Esophagus squamous epithelium (tissue), 5 donors: ENCODE data around the gene IFITM1. TPM values are rescaled to one million over a fixed set of nuclear protein-coding genes. Genes with fewer than 3 reads are reported as not detected.
"Not testable (repeated sequence)": the region's sequence is repeated elsewhere in the genome, so short reads cannot be mapped to it uniquely, and the experiment has no call there.

Experiments used
- DNase-seq: peaks from one replicate; lab custom pipeline; 2025; lab: John Stamatoyannopoulos, UW
- H3K27ac ChIP-seq, 4 donors: fragments of 200-600 bp; sonication (generic); one replicate each; pipeline ENCODE4 v1.5.1; 2016 to 2019; ENCODE audit warnings: mild to moderate bottlenecking in 1 of 4
- H3K27me3 ChIP-seq, 4 donors: fragments of 200-600 bp; sonication (generic); 1 replicate in 3 of 4; 2 replicates in 1 of 4; pipeline versions ENCODE4 v1.5.1 to v1.6.0; 2017 to 2021; ENCODE audit warnings: antibody characterized with exemption in 1 of 4
- H3K36me3 ChIP-seq, 3 donors: fragments of 200-600 bp; sonication (generic); one replicate each; pipeline ENCODE4 v1.5.1; 2016 to 2019
- H3K4me1 ChIP-seq, 3 donors: fragments of 200-600 bp; sonication (generic); one replicate each; pipeline ENCODE4 v1.5.1; 2017 to 2019
- H3K4me3 ChIP-seq, 4 donors: fragments of 200-600 bp; sonication (generic); 1 replicate in 3 of 4; 2 replicates in 1 of 4; pipeline ENCODE4 v1.5.1; 2016 to 2019; ENCODE audit warnings: mild to moderate bottlenecking in 2 of 4, moderate library complexity in 1 of 4
- H3K9me3 ChIP-seq, 3 donors: fragments of 200-600 bp; sonication (generic); one replicate each; pipeline ENCODE4 v1.5.1; 2016 to 2019
- CTCF ChIP-seq, 6 experiments: fragments of 450-650 bp in 4 of 6; fragments of 200-600 bp in 2 of 6; sonication (generic) in 2 of 6; IDR thresholded peaks; one replicate each; pipeline ENCODE4 v1.5.1; 2016 to 2019; ENCODE audit warnings: antibody characterized with exemption in 6 of 6, mild to moderate bottlenecking in 4 of 6, moderate library complexity in 4 of 6
- POLR2A ChIP-seq, 4 donors: fragments of 450-650 bp; IDR thresholded peaks; one replicate each; pipeline ENCODE4 v1.6.1; 2017; ENCODE audit warnings: antibody characterized with exemption in 4 of 4, mild to moderate bottlenecking in 4 of 4, moderate library complexity in 3 of 4
- WGBS, 2 donors: methylation state at CpG; one replicate each; pipeline ENCODE4 v1.1.5; 2018; 5-methylcytosine and 5-hydroxymethylcytosine counted together
- intact Hi-C: fragments of 100-400 bp; cut with DNase I; formaldehyde crosslinking; loops from one replicate; pipeline ENCODE4 v1.15.0; 2022
- small RNA-seq, 4 donors: library from RNA; depleted of rRNA; stranded (forward); fragments of <200 nt; gene quantifications; one replicate each; pipeline ENCODE3, GENCODE V24; 2016
- total RNA-seq, 4 donors: library from RNA; depleted of rRNA; stranded (reverse); fragments of >200 nt; gene quantifications; one replicate each; pipeline ENCODE4 v1.1.0, GENCODE V29; 2016
- donor health status: DM: yes; HTN: yes; CAD: no.

Gene IFITM1
- total RNA-seq, 4 donors from 2014 or later = 26.3 to 133 (median 60.0) TPM

GRCh38 chr11:362642-363442, 49.0 kb downstream of the IFITM1 start:
- intact Hi-C loops = loop anchor here (5.0 kb wide), 1 partner anchor 61 kb away; no protein-coding TSS in a partner anchor
- Histone ChIP-seq H3K9me3 (peaks cover 0 to 12% (median 0%) of the 10 kb centered on the region in 3 donors), H3K4me1 (peaks cover 4 to 24% (median 10%) of the 10 kb centered on the region in 3 donors), H3K27ac (no peak overlapping the region), H3K36me3 (no peaks in the 10 kb centered on the region), H3K4me3 (no peak overlapping the region), H3K27me3 (peaks cover 0 to 70% (median 6%) of the 10 kb centered on the region in 4 donors)
- DNase-seq = no peak
- WGBS, 2 donors = 96% methylated on average over 4 of the region's 36 CpGs; no CpG with 5 or more reads in 1 of the 2 donors
- TF ChIP-seq CTCF (IDR thresholded peaks at IDR 0.05) (no peak), POLR2A (IDR thresholded peaks at IDR 0.05) (no peak)

DNA sequence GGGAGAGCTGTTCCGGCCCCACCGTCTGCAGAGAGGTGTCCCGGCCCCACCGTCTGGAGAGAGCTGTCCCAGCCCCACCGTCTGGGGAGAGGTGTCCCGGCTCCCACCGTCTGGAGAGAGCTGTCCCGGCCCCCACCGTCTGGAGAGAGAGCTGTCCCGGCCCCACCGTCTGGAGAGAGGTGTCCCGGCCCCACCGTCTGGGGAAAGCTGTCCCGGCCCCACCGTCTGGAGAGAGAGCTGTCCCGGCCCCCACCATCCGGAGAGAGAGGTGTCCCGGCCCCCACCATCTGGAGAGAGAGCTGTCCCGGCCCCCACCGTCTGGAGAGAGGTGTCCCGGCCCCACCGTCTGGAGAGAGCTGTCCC, 49.6 kb downstream of the IFITM1 start:
- intact Hi-C loops = loop anchor here (5.0 kb wide), 1 partner anchor 61 kb away; no protein-coding TSS in a partner anchor
- H3K27ac ChIP-seq, H3K36me3 ChIP-seq, H3K4me3 ChIP-seq, DNase-seq: not testable (repeated sequence)
- Histone ChIP-seq H3K9me3 (peaks cover 0 to 12% (median 0%) of the 10 kb centered on the region in 3 donors), H3K27me3 (peaks cover 3 to 70% (median 12%) of the 10 kb centered on the region in 4 donors), H3K4me1 (peaks cover 7 to 24% (median 7%) of the 10 kb centered on the region in 3 donors)
- no CpG with 5 or more reads among the region's 22 CpGs for WGBS, 2 donors

- Histone ChIP-seq H3K36me3 (no peaks in the 10 kb centered on the region), H3K4me1 (peaks cover 11 to 30% (median 13%) of the 10 kb centered on the region in 3 donors), H3K9me3 (peaks cover 0 to 12% (median 0%) of the 10 kb centered on the region in 3 donors), H3K27ac (peak overlapping the region in 3 of 4 donors; percentile 48 to 68 (median 55)), H3K27me3 (peaks cover 6 to 69% (median 13%) of the 10 kb centered on the region in 4 donors), H3K4me3 (peak overlapping the region in 1 of 4 donors; percentile 19)
- intact Hi-C loops = loop anchor here (5.0 kb wide), 1 partner anchor 62 kb away; no protein-coding TSS in a partner anchor
- 17 to 76% methylated on average over 1 to 3 of the region's 24 CpGs for WGBS, 2 donors
- TF ChIP-seq CTCF (IDR thresholded peaks at IDR 0.05) (peak; percentile 40 to 91 (median 82)), POLR2A (IDR thresholded peaks at IDR 0.05) (no peak)
- DNase-seq = no peak
These were observed 50.3 kb downstream of the IFITM1 start for GRCh38 chr11:363948-364761.

Small RNAs within 50 kb of the gene (small RNA-seq; reads per million reads assigned to genes)
- gene AC136475.6 = 0 reads per million in 4 donors

Other genes with a start within 250 kb of the IFITM1 start
- gene SCGB1C1, start 121.0 kb upstream of the IFITM1 start, total RNA-seq = not detected
- gene BET1L, start 106.6 kb upstream of the IFITM1 start, total RNA-seq = 10 to 100 TPM; 16.3 to 24.8 (median 17.1) TPM
- 10 to 100 TPM; 48.3 to 71.1 (median 60.2) TPM for gene RIC8A, start 106.3 kb upstream of the IFITM1 start, total RNA-seq
- 1 to 10 TPM; 2.5 to 8.3 (median 6.1) TPM for gene SIRT3, start 77.7 kb upstream of the IFITM1 start, total RNA-seq
- 100 to 1,000 TPM in 2 of 4 donors, 10 to 100 TPM in 2; 46.4 to 116 (median 105) TPM for gene PSMD13, start 77.1 kb upstream of the IFITM1 start, total RNA-seq
- gene NLRP6, start 35.6 kb upstream of the IFITM1 start, total RNA-seq = 1 to 10 TPM in 1 of 4 donors, under 1 TPM in 1, not detected in 2; 0.75 to 1.3 TPM
- gene PGGHG, start 24.9 kb upstream of the IFITM1 start, total RNA-seq = 10 to 100 TPM in 1 of 4 donors, 1 to 10 TPM in 3; 5.3 to 15.3 (median 5.9) TPM
- not detected for gene IFITM5, start 14.5 kb upstream of the IFITM1 start, total RNA-seq
- gene IFITM2, start 6.2 kb upstream of the IFITM1 start, total RNA-seq = 10 to 100 TPM; 14.4 to 67.5 (median 50.3) TPM
- 100 to 1,000 TPM in 2 of 4 donors, 10 to 100 TPM in 2; 45.3 to 159 (median 113) TPM for gene IFITM3, start 6.8 kb downstream of the IFITM1 start, total RNA-seq
- gene B4GALNT4, start 55.5 kb downstream of the IFITM1 start, total RNA-seq = 1 to 10 TPM in 3 of 4 donors, under 1 TPM in 1; 0.97 to 7.9 (median 3.3) TPM
- gene PKP3, start 80.2 kb downstream of the IFITM1 start, total RNA-seq = 1,000 to 10,000 TPM in 1 of 4 donors, 100 to 1,000 TPM in 3; 314 to 1,016 (median 520) TPM
- gene SIGIRR, start 101.0 kb downstream of the IFITM1 start, total RNA-seq = 10 to 100 TPM; 15.5 to 35.1 (median 16.1) TPM
- gene ANO9, start 128.0 kb downstream of the IFITM1 start, total RNA-seq = 10 to 100 TPM; 11.0 to 22.1 (median 16.2) TPM
- 10 to 100 TPM; 15.8 to 34.3 (median 22.8) TPM for gene PTDSS2, start 136.2 kb downstream of the IFITM1 start, total RNA-seq
- gene RNH1, start 193.2 kb downstream of the IFITM1 start, total RNA-seq = 100 to 1,000 TPM; 206 to 378 (median 222) TPM
- 100 to 1,000 TPM in 2 of 4 donors, 10 to 100 TPM in 2; 56.7 to 106 (median 85.2) TPM for gene HRAS, start 221.5 kb downstream of the IFITM1 start, total RNA-seq
- 1 to 10 TPM in 2 of 4 donors, under 1 TPM in 2; 0.35 to 2.3 (median 1.2) TPM for gene LRRC56, start 223.5 kb downstream of the IFITM1 start, total RNA-seq
- gene LMNTD2, start 246.7 kb downstream of the IFITM1 start, total RNA-seq = 1 to 10 TPM; 2.1 to 4.6 (median 3.8) TPM
- 10 to 100 TPM; 35.7 to 54.0 (median 44.4) TPM for gene RASSF7, start 246.9 kb downstream of the IFITM1 start, total RNA-seq